Measurements from ENCODE around the gene IL23R. TPM values are rescaled to one million over a fixed set of nuclear protein-coding genes. Genes with fewer than 3 reads are reported as not detected.

Gene IL23R
- total and polyA plus RNA-seq, 4 donors = 0.08 to 0.09 TPM; not detected in 2

GRCh38 chr1:67173988-67174387 lies 7.7 kb downstream of the IL23R start:
- Histone ChIP-seq H3K27me3 (ENCODE audit: control insufficient read depth in 4 of 4, insufficient read depth in 4 of 4, low read length in 3 of 4) (no peaks in the 10 kb centered on the region), H3K9me3 (ENCODE audit: control insufficient read depth in 4 of 4, low read length in 3 of 4) (no peaks in the 10 kb centered on the region), H3K9ac (ENCODE audit: low read depth in 1 of 2, low read length in 2 of 2) (no peak overlapping the region), H3K36me3 (ENCODE audit: control insufficient read depth in 4 of 4, insufficient read depth in 3 of 4, low read depth in 1 of 4, low read length in 3 of 4) (no peaks in the 10 kb centered on the region), H3K4me3 (ENCODE audit: low read depth in 1 of 3, low read length in 3 of 3) (no peak overlapping the region), H3K27ac (ENCODE audit: low read depth in 1 of 2, low read length in 2 of 2) (no peak overlapping the region), H3K4me1 (ENCODE audit: control insufficient read depth in 4 of 4, insufficient read depth in 4 of 4, low read length in 3 of 4) (peaks cover 0 to 18% (median 13%) of the 10 kb centered on the region in 4 donors)
- DNase-seq (ENCODE audit: low spot score) = no peak
- TF ChIP-seq JUND (IDR thresholded peaks at IDR 0.05) (no peak), EGR1 (IDR thresholded peaks at IDR 0.05; ENCODE audit: low read depth in 2 of 2) (no peak), YY1 (IDR thresholded peaks at IDR 0.05) (no peak), MAX (IDR thresholded peaks at IDR 0.05) (no peak), ATF3 (IDR thresholded peaks at IDR 0.05) (no peak), RXRA (IDR thresholded peaks at IDR 0.05) (no peak), HNF4G (IDR thresholded peaks at IDR 0.05) (no peak), HNF4A (conservative IDR thresholded peaks at IDR 0.05) (no peak), FOXA2 (IDR thresholded peaks at IDR 0.05) (no peak)
- TF ChIP-seq, protein P1, sequence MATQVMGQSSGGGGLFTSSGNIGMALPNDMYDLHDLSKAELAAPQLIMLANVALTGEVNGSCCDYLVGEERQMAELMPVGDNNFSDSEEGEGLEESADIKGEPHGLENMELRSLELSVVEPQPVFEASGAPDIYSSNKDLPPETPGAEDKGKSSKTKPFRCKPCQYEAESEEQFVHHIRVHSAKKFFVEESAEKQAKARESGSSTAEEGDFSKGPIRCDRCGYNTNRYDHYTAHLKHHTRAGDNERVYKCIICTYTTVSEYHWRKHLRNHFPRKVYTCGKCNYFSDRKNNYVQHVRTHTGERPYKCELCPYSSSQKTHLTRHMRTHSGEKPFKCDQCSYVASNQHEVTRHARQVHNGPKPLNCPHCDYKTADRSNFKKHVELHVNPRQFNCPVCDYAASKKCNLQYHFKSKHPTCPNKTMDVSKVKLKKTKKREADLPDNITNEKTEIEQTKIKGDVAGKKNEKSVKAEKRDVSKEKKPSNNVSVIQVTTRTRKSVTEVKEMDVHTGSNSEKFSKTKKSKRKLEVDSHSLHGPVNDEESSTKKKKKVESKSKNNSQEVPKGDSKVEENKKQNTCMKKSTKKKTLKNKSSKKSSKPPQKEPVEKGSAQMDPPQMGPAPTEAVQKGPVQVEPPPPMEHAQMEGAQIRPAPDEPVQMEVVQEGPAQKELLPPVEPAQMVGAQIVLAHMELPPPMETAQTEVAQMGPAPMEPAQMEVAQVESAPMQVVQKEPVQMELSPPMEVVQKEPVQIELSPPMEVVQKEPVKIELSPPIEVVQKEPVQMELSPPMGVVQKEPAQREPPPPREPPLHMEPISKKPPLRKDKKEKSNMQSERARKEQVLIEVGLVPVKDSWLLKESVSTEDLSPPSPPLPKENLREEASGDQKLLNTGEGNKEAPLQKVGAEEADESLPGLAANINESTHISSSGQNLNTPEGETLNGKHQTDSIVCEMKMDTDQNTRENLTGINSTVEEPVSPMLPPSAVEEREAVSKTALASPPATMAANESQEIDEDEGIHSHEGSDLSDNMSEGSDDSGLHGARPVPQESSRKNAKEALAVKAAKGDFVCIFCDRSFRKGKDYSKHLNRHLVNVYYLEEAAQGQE (IDR thresholded peaks at IDR 0.05) = no peak
- TF ChIP-seq, protein P2, sequence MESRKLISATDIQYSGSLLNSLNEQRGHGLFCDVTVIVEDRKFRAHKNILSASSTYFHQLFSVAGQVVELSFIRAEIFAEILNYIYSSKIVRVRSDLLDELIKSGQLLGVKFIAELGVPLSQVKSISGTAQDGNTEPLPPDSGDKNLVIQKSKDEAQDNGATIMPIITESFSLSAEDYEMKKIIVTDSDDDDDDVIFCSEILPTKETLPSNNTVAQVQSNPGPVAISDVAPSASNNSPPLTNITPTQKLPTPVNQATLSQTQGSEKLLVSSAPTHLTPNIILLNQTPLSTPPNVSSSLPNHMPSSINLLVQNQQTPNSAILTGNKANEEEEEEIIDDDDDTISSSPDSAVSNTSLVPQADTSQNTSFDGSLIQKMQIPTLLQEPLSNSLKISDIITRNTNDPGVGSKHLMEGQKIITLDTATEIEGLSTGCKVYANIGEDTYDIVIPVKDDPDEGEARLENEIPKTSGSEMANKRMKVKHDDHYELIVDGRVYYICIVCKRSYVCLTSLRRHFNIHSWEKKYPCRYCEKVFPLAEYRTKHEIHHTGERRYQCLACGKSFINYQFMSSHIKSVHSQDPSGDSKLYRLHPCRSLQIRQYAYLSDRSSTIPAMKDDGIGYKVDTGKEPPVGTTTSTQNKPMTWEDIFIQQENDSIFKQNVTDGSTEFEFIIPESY (IDR thresholded peaks at IDR 0.05) = no peak

DNA sequence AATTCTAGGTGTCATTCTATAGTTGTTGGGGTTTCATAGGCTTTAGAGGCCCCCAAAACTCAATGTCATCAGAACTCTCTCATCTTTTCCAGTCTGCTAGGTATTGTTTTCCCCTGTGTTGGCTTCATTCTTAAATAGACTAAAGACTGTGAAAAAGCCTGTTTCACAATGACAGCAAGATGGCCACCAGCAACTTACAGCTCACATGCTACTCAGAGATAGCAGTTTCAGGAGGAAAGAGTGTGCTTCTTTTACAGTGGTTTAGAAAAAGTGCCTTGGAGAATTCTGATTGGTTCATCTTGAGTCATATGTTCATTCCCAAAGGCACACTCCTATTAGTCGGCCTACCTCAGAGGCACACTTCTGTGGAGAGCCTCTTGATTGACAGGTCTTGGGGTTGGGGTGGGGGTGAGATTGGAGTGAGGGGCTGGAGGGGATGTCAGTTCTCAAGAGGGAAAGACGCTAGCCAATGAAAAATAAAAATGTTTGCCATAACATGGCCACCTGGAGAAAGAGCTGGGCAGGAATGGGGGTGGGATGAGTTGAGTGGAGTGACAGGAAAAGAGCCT lies 8.5 kb downstream of the IL23R start:
- Histone ChIP-seq H3K27ac (ENCODE audit: low read depth in 1 of 2, low read length in 2 of 2) (no peak overlapping the region), H3K4me3 (ENCODE audit: low read depth in 1 of 3, low read length in 3 of 3) (no peak overlapping the region), H3K36me3 (ENCODE audit: control insufficient read depth in 4 of 4, insufficient read depth in 3 of 4, low read depth in 1 of 4, low read length in 3 of 4) (no peaks in the 10 kb centered on the region), H3K9ac (ENCODE audit: low read depth in 1 of 2, low read length in 2 of 2) (no peak overlapping the region), H3K27me3 (ENCODE audit: control insufficient read depth in 4 of 4, insufficient read depth in 4 of 4, low read length in 3 of 4) (no peaks in the 10 kb centered on the region), H3K9me3 (ENCODE audit: control insufficient read depth in 4 of 4, low read length in 3 of 4) (no peaks in the 10 kb centered on the region), H3K4me1 (ENCODE audit: control insufficient read depth in 4 of 4, insufficient read depth in 4 of 4, low read length in 3 of 4) (peaks cover 0 to 12% (median 11%) of the 10 kb centered on the region in 4 donors)
- DNase-seq (ENCODE audit: low spot score) = no peak
- TF ChIP-seq GABPA (IDR thresholded peaks at IDR 0.05 in 1 of 2, conservative IDR thresholded peaks at IDR 0.05 in 1 of 2) = no peak
- no peak for TF ChIP-seq MAX (IDR thresholded peaks at IDR 0.05)
- no peak for TF ChIP-seq SP1 (IDR thresholded peaks at IDR 0.05)
- no peak for TF ChIP-seq TAF1 (conservative IDR thresholded peaks at IDR 0.05)
- no peak for TF ChIP-seq NR2F2 (IDR thresholded peaks at IDR 0.05)
- no peak for TF ChIP-seq ATF3 (IDR thresholded peaks at IDR 0.05)
- TF ChIP-seq RAD21 (IDR thresholded peaks at IDR 0.05) = no peak
- TF ChIP-seq HNF4G (IDR thresholded peaks at IDR 0.05) = no peak
- no peak for TF ChIP-seq JUND (IDR thresholded peaks at IDR 0.05)
- TF ChIP-seq FOXA2 (IDR thresholded peaks at IDR 0.05) = no peak
- TF ChIP-seq, protein P3, sequence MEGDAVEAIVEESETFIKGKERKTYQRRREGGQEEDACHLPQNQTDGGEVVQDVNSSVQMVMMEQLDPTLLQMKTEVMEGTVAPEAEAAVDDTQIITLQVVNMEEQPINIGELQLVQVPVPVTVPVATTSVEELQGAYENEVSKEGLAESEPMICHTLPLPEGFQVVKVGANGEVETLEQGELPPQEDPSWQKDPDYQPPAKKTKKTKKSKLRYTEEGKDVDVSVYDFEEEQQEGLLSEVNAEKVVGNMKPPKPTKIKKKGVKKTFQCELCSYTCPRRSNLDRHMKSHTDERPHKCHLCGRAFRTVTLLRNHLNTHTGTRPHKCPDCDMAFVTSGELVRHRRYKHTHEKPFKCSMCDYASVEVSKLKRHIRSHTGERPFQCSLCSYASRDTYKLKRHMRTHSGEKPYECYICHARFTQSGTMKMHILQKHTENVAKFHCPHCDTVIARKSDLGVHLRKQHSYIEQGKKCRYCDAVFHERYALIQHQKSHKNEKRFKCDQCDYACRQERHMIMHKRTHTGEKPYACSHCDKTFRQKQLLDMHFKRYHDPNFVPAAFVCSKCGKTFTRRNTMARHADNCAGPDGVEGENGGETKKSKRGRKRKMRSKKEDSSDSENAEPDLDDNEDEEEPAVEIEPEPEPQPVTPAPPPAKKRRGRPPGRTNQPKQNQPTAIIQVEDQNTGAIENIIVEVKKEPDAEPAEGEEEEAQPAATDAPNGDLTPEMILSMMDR (IDR thresholded peaks at IDR 0.05; ENCODE audit: low read depth, low read length, missing input control) = no peak
- TF ChIP-seq RXRA (IDR thresholded peaks at IDR 0.05) = no peak
- TF ChIP-seq, protein P1 (IDR thresholded peaks at IDR 0.05) = no peak
- TF ChIP-seq FOXA1 (IDR thresholded peaks at IDR 0.05) = no peak
- TF ChIP-seq HNF4A (conservative IDR thresholded peaks at IDR 0.05) = no peak
- TF ChIP-seq EGR1 (IDR thresholded peaks at IDR 0.05; ENCODE audit: low read depth in 2 of 2) = no peak
- WGBS = 92% methylated on average over 2 of the region's 2 CpGs

Measured in liver (tissue), 9 donors.